Fibroblast of villous mesenchyme (primary cell): ENCODE measurements around the gene KRTAP5-5. TPM values are rescaled to one million over a fixed set of nuclear protein-coding genes. Genes with fewer than 3 reads are reported as not detected.

Source experiments
- DNase-seq: peaks from one replicate; pipeline ENCODE4 v3.0.0-alpha.2; 2010; ENCODE audit warnings: low read depth
- H3K4me3 ChIP-seq: 2 replicates; pipeline ENCODE4 v1.5.1; 2011; ENCODE audit warnings: low read depth, mild to moderate bottlenecking, low read length
- total RNA-seq: library from RNA; depleted of rRNA; stranded (reverse); fragments of >200 nt; gene quantifications from 2 replicates; pipeline ENCODE4 v1.2.3, GENCODE V29; 2012
- TF ChIP-seq, protein P1 (sequence below): IDR thresholded peaks from 2 replicates; pipeline ENCODE4 v1.5.1; 2012; ENCODE audit warnings: low read depth, mild to moderate bottlenecking, low read length; ENCODE audit not compliant: insufficient read depth

The KRTAP5-5 gene
- total RNA-seq, 1 donor: not detected

GRCh38 chr11:1639666-1640065 is 10.1 kb downstream of the KRTAP5-5 start:
- no peak for DNase-seq
- TF ChIP-seq, protein P1, sequence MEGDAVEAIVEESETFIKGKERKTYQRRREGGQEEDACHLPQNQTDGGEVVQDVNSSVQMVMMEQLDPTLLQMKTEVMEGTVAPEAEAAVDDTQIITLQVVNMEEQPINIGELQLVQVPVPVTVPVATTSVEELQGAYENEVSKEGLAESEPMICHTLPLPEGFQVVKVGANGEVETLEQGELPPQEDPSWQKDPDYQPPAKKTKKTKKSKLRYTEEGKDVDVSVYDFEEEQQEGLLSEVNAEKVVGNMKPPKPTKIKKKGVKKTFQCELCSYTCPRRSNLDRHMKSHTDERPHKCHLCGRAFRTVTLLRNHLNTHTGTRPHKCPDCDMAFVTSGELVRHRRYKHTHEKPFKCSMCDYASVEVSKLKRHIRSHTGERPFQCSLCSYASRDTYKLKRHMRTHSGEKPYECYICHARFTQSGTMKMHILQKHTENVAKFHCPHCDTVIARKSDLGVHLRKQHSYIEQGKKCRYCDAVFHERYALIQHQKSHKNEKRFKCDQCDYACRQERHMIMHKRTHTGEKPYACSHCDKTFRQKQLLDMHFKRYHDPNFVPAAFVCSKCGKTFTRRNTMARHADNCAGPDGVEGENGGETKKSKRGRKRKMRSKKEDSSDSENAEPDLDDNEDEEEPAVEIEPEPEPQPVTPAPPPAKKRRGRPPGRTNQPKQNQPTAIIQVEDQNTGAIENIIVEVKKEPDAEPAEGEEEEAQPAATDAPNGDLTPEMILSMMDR: no peak

GRCh38 chr11:1640076-1640946 is 10.7 kb downstream of the KRTAP5-5 start:
- no peak overlapping the region for H3K4me3 ChIP-seq
- TF ChIP-seq, protein P1: peak; percentile 84
- no peak for DNase-seq

More at GRCh38 chr11:1639666-1640065, 10.1 kb downstream of the KRTAP5-5 start:
- no peak overlapping the region for H3K4me3 ChIP-seq

DNA sequence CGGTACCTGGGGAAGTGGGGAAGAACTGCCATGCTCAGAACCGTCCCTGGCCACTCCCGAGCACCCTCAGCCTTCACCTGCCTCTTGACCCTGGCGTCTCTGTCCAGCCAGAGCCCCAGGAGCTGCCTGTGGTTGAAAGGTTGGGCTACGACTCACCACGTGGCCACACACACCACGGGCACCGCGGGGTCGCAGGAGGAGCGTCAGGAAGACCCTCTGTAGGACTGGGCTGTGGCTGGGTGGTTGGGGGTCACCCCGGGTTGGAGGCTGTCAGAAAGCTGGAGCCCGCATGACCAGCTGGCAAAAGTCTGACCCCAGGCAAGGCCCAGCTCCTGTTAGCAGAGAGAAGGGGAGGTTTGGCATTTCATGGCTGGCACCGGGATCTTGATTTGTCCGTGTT is 11.5 kb downstream of the KRTAP5-5 start:
- H3K4me3 ChIP-seq: no peak overlapping the region
- TF ChIP-seq, protein P1: no peak
- DNase-seq: no peak

DNA sequence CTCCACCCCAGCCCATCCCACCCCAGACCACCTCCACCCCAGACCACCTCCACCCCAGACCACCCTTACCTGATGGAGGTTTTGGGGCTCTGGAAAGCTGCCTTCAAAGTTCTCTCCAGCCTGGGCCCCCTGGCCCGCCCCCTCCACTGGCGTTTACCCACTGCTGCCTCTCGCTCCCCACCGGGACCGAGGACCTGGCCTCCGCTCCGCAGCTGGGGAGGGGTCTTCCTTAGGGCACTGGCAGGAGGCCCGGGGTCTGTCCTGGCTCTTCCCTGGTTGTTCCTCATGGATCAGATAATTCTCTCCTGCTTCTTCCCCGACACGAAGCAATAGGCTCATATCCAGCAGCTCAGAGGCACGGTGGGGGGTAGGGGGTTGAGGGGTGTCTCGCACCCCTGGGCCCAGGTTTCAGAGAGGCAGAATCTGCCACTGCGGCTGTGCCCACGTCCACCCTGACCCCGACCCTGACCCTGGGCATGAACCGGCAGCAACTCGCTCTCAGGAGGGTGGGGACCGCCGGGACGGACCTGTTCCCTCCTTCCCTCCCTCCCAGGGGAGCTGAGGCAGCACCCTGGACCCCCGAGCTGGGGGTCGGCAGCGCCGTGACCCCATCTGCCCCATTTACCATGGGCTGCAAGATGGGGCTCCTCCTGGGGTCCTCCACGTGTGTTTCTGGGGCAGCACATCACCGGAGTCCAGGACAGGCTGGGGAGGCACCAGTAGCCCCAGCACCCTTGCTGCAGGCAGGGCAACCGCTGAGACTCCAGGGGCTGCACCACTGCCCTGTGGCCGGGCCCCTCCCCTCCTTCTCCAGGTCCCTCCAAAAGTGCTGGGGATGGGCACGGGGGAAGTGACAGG is 12.9 kb downstream of the KRTAP5-5 start:
- TF ChIP-seq, protein P1: no peak
- no peak overlapping the region for H3K4me3 ChIP-seq
- no peak for DNase-seq

- TF ChIP-seq, protein P1: no peak
- no peak overlapping the region for H3K4me3 ChIP-seq
- no peak for DNase-seq
Observed at GRCh38 chr11:1643146-1643690, 13.6 kb downstream of the KRTAP5-5 start.

- TF ChIP-seq, protein P1: no peak
- DNase-seq: no peak
- no peak overlapping the region for H3K4me3 ChIP-seq
Observed at GRCh38 chr11:1644601-1645356, 15.2 kb downstream of the KRTAP5-5 start.
